ENCODE data around the gene WIPI1.

GRCh38 chr17:68384941-68385340 lies 72.4 kb downstream of the WIPI1 start:
- TF ChIP-seq, protein P1, sequence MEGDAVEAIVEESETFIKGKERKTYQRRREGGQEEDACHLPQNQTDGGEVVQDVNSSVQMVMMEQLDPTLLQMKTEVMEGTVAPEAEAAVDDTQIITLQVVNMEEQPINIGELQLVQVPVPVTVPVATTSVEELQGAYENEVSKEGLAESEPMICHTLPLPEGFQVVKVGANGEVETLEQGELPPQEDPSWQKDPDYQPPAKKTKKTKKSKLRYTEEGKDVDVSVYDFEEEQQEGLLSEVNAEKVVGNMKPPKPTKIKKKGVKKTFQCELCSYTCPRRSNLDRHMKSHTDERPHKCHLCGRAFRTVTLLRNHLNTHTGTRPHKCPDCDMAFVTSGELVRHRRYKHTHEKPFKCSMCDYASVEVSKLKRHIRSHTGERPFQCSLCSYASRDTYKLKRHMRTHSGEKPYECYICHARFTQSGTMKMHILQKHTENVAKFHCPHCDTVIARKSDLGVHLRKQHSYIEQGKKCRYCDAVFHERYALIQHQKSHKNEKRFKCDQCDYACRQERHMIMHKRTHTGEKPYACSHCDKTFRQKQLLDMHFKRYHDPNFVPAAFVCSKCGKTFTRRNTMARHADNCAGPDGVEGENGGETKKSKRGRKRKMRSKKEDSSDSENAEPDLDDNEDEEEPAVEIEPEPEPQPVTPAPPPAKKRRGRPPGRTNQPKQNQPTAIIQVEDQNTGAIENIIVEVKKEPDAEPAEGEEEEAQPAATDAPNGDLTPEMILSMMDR (IDR thresholded peaks at IDR 0.05) = no peak
- TF ChIP-seq EZH2 (IDR thresholded peaks at IDR 0.05) = no peak
- no peak for TF ChIP-seq EZH2phosphoT487 (IDR thresholded peaks at IDR 0.05)
